ENCODE data around the gene CRYZL1.
A peak's percentile ranks its signal among the peaks of the same experiment; 100 is the strongest.

Gene CRYZL1

GRCh38 chr21:33641352-33642026 is at the start of gene CRYZL1:
CRYZL1 (minus strand) TSS chr21:33641741; CDS start chr21:33631551, 10,190 bp downstream.
- H3K4me3 ChIP-seq (ENCODE audit: low read length) = peak within 1 kb of the TSS; percentile 97
- H3K4me1 ChIP-seq (ENCODE audit: insufficient read depth, low read length) = peaks cover 12% of the 10 kb centered on the region
- no peaks in the 10 kb centered on the region for H3K27me3 ChIP-seq (ENCODE audit: insufficient read depth, low read length)
- peak within 1 kb of the TSS; percentile 98 for H3K27ac ChIP-seq (ENCODE audit: low read length)
- peak within 1 kb of the TSS; percentile 95 for H3K9ac ChIP-seq (ENCODE audit: low read depth, low read length)
- no peaks in the 10 kb centered on the region for H3K36me3 ChIP-seq (ENCODE audit: insufficient read depth, low read depth, low read length)
- no peaks in the 10 kb centered on the region for H3K9me3 ChIP-seq (ENCODE audit: insufficient read depth, low read depth, low read length)

DNA sequence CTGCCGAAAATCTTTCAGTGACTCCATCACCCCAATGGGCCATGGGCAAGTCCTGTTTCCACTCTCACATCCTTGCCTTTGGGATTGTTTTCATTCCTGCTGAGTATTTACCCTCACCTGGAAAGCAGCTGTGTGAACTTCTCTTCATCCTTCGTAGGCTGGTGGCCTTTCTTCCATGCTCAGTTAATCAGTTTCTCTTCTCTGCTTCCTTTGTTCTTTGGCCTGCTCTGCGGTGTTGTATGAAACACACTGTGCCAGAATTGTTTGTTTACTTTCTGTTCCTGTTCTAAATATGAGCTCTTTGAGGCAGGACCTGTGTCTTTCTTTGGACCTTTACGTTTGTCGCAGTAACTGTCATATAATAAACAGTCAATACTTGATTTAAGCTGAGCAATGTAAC is 49.3 kb upstream of the CRYZL1 start:
- Histone ChIP-seq H3K27me3 (ENCODE audit: insufficient read depth, low read length) (no peaks in the 10 kb centered on the region), H3K27ac (ENCODE audit: low read length) (no peak overlapping the region), H3K36me3 (ENCODE audit: insufficient read depth, low read depth, low read length) (no peaks in the 10 kb centered on the region), H3K9ac (ENCODE audit: low read depth, low read length) (0 out of 2 replicates have a peak overlapping the region, but pooled peaks have one; percentile 13), H3K4me3 (ENCODE audit: low read length) (0 out of 2 replicates have a peak overlapping the region, but pooled peaks have one; percentile 14), H3K9me3 (ENCODE audit: insufficient read depth, low read depth, low read length) (no peaks in the 10 kb centered on the region), H3K4me1 (ENCODE audit: insufficient read depth, low read length) (peaks cover 49% of the 10 kb centered on the region)

DNA sequence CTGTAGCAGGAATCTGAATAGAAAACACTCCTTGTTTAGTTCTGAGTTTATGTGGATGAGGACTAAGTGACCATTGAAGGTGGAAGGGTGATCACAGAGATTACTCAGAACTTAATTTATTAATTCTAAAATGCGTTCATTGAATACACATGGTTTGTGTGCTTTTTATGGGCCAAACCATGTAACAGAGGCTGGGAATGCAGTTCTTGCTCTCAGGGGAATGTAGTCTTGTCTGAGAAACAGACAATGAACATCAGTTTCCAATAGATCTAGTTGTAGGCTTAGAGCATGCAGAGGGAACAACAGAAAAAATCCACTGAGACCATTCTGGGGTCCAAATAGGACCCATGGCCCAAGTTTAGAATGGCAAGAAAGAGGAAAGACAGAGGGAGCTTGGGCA is 46.8 kb upstream of the CRYZL1 start:
- H3K9me3 ChIP-seq (ENCODE audit: insufficient read depth, low read depth, low read length) = no peaks in the 10 kb centered on the region
- no peaks in the 10 kb centered on the region for H3K27me3 ChIP-seq (ENCODE audit: insufficient read depth, low read length)
- no peak overlapping the region for H3K27ac ChIP-seq (ENCODE audit: low read length)
- no peak overlapping the region for H3K9ac ChIP-seq (ENCODE audit: low read depth, low read length)
- H3K4me1 ChIP-seq (ENCODE audit: insufficient read depth, low read length) = peaks cover 65% of the 10 kb centered on the region
- no peak overlapping the region for H3K4me3 ChIP-seq (ENCODE audit: low read length)
- H3K36me3 ChIP-seq (ENCODE audit: insufficient read depth, low read depth, low read length) = no peaks in the 10 kb centered on the region

GRCh38 chr21:33687634-33688033 is 46.1 kb upstream of the CRYZL1 start:
- Histone ChIP-seq H3K36me3 (ENCODE audit: insufficient read depth, low read depth, low read length) (no peaks in the 10 kb centered on the region), H3K9me3 (ENCODE audit: insufficient read depth, low read depth, low read length) (no peaks in the 10 kb centered on the region), H3K27me3 (ENCODE audit: insufficient read depth, low read length) (no peaks in the 10 kb centered on the region), H3K4me1 (ENCODE audit: insufficient read depth, low read length) (peaks cover 72% of the 10 kb centered on the region), H3K27ac (ENCODE audit: low read length) (no peak overlapping the region), H3K9ac (ENCODE audit: low read depth, low read length) (peak overlapping the region; percentile 10; the same call in 1 of the 2 replicates), H3K4me3 (ENCODE audit: low read length) (no peak overlapping the region)

DNA sequence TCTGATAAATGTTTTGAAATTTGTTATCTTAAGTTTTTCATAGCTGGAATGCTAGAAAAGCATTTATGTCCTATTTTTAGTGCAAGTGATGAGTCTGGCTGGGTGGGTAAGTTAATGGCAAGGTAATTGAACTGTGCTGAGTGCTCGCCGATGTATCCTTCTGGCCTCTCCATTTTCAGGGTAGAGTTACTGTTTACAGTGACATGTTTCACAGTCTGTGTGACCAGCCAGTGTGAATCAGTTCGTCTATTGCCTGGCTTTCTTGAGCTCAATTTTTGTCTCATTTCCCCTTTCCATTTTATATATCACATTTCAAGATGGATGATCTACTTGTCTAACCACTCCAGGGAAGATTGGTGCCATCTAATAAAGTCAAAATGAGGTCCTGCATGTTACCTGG is 44.8 kb upstream of the CRYZL1 start:
- H3K4me3 ChIP-seq (ENCODE audit: low read length) = no peak overlapping the region; the same call in 1 of the 2 replicates
- peak overlapping the region; percentile 1; the same call in 1 of the 2 replicates for H3K9ac ChIP-seq (ENCODE audit: low read depth, low read length)

DNA sequence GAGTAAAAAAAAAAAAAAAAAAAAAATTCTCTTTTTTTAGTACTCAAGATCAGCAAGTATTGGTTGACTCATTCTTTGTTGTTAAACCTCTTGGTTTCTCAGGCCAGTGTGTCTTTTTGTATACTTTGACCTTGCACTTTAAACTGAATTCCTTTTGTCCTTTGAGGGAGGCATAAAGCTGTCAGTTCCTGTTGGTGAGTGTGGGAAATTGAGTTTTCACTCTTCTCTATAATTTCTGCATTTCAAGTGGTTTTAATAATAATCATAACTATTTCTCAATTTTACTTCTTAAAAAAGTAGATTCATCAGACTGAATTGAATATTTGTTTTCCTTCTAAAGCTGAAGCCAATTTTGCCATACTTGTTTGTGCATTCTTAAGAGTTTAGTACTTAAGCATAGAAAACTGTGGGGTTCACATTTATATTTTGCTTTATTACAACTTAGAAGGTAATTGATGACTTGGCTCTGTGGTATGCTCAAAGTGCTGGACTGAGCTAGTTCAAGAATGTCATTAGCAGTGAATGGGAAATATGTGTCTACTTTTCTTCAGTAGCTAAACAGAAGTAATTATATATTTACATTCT is 44.2 kb upstream of the CRYZL1 start:
- H3K4me3 ChIP-seq (ENCODE audit: low read length) = peak overlapping the region; percentile 56
- H3K27me3 ChIP-seq (ENCODE audit: insufficient read depth, low read length) = no peaks in the 10 kb centered on the region
- H3K9ac ChIP-seq (ENCODE audit: low read depth, low read length) = peak overlapping the region; percentile 60; the same call in 1 of the 2 replicates
- no peaks in the 10 kb centered on the region for H3K9me3 ChIP-seq (ENCODE audit: insufficient read depth, low read depth, low read length)
- peak overlapping the region; percentile 69 for H3K27ac ChIP-seq (ENCODE audit: low read length)
- H3K36me3 ChIP-seq (ENCODE audit: insufficient read depth, low read depth, low read length) = no peaks in the 10 kb centered on the region
- H3K4me1 ChIP-seq (ENCODE audit: insufficient read depth, low read length) = peaks cover 62% of the 10 kb centered on the region

More for the DNA sequence above, 44.8 kb upstream of the CRYZL1 start:
- Histone ChIP-seq H3K4me1 (ENCODE audit: insufficient read depth, low read length) (peaks cover 62% of the 10 kb centered on the region), H3K36me3 (ENCODE audit: insufficient read depth, low read depth, low read length) (no peaks in the 10 kb centered on the region), H3K9me3 (ENCODE audit: insufficient read depth, low read depth, low read length) (no peaks in the 10 kb centered on the region), H3K27me3 (ENCODE audit: insufficient read depth, low read length) (no peaks in the 10 kb centered on the region), H3K27ac (ENCODE audit: low read length) (peak overlapping the region; percentile 0)

DNA sequence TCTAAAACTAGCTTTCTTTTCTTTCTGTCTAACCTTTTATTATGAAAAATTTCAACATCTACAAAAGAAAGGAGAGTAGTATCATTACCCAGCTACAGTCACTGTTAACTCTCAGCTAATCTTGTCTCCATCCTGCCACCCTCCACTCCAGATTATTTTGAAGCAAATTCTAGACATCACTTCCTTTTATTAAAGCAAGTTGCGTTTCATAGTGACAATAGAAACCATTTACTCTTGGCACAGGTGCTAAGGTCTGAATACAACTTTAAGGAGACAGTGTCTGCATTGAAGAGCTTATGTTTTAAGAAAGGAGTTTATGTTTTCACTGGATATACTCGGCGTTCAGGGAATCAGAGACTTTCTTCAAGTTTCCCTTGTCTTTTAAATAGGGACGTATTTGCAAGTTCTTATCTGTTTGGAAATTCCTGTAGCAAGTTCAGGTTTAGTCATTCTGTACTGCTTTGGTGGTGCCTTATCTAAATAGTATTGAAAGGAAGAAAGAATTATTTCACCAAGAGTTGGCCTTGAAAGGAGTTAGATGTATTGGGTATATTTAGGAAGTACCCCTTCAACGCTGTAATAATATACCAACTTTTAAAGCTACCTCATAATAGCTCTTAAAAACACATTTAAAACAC is 43.5 kb upstream of the CRYZL1 start:
- H3K9ac ChIP-seq (ENCODE audit: low read depth, low read length) = peak overlapping the region; percentile 60
- peak overlapping the region; percentile 69 for H3K27ac ChIP-seq (ENCODE audit: low read length)
- no peaks in the 10 kb centered on the region for H3K27me3 ChIP-seq (ENCODE audit: insufficient read depth, low read length)
- peaks cover 64% of the 10 kb centered on the region for H3K4me1 ChIP-seq (ENCODE audit: insufficient read depth, low read length)
- H3K36me3 ChIP-seq (ENCODE audit: insufficient read depth, low read depth, low read length) = no peaks in the 10 kb centered on the region
- H3K9me3 ChIP-seq (ENCODE audit: insufficient read depth, low read depth, low read length) = no peaks in the 10 kb centered on the region
- H3K4me3 ChIP-seq (ENCODE audit: low read length) = peak overlapping the region; percentile 56

DNA sequence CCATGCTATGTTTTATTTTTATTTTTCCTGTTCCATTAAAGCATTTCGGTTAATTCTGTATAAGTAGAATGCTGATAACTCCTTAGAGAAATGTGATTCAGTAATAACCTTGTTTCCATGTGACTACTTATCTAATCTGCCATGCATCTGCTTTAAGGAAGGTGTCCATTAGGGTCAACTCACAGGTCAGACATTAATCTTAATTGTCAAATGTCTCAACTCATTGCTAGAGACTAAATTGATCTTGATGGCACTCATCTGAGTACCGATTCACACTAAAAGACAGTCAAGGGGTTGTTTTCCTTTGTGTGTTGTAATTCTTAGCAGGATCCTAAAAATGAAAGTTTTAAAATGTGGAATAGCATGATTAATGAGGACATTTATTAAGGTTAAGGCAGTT is 42.5 kb upstream of the CRYZL1 start:
- peak overlapping the region; percentile 63; the same call in 1 of the 2 replicates for H3K9ac ChIP-seq (ENCODE audit: low read depth, low read length)
- H3K27me3 ChIP-seq (ENCODE audit: insufficient read depth, low read length) = no peaks in the 10 kb centered on the region
- H3K36me3 ChIP-seq (ENCODE audit: insufficient read depth, low read depth, low read length) = no peaks in the 10 kb centered on the region
- H3K9me3 ChIP-seq (ENCODE audit: insufficient read depth, low read depth, low read length) = no peaks in the 10 kb centered on the region
- H3K4me1 ChIP-seq (ENCODE audit: insufficient read depth, low read length) = peaks cover 64% of the 10 kb centered on the region
- peak overlapping the region; percentile 59 for H3K27ac ChIP-seq (ENCODE audit: low read length)
- H3K4me3 ChIP-seq (ENCODE audit: low read length) = peak overlapping the region; percentile 56

GRCh38 chr21:33682992-33683627 is 41.6 kb upstream of the CRYZL1 start:
- peak overlapping the region; percentile 63; the same call in 1 of the 2 replicates for H3K9ac ChIP-seq (ENCODE audit: low read depth, low read length)
- H3K27me3 ChIP-seq (ENCODE audit: insufficient read depth, low read length) = no peaks in the 10 kb centered on the region
- peak overlapping the region; percentile 56; the same call in 1 of the 2 replicates for H3K4me3 ChIP-seq (ENCODE audit: low read length)
- H3K9me3 ChIP-seq (ENCODE audit: insufficient read depth, low read depth, low read length) = no peaks in the 10 kb centered on the region
- peaks cover 66% of the 10 kb centered on the region for H3K4me1 ChIP-seq (ENCODE audit: insufficient read depth, low read length)
- no peaks in the 10 kb centered on the region for H3K36me3 ChIP-seq (ENCODE audit: insufficient read depth, low read depth, low read length)
- H3K27ac ChIP-seq (ENCODE audit: low read length) = peak overlapping the region; percentile 59

DNA sequence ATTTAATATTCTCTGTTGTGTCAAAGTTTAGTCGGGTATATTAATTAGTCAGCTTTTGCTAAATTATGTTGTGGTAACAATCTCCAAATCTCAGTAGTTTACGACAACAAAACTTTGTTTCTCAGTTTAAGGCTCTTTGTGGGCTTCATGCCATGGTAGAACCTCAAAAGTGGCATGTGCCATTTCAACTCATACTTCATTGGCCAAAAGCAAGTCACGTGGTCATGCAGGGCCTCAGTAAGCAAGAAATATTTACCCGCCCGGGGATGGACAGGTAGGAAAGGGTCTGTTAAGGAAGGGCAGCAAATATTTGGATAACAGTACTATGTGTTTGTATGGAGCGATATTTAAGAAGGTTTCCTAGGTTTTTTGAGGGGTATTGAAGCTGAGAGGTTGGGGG is 39.3 kb upstream of the CRYZL1 start:
- no peak overlapping the region for H3K27ac ChIP-seq (ENCODE audit: low read length)
- H3K9me3 ChIP-seq (ENCODE audit: insufficient read depth, low read depth, low read length) = no peaks in the 10 kb centered on the region
- no peak overlapping the region for H3K9ac ChIP-seq (ENCODE audit: low read depth, low read length)
- H3K4me1 ChIP-seq (ENCODE audit: insufficient read depth, low read length) = peaks cover 50% of the 10 kb centered on the region; the same call in 1 of the 2 replicates
- no peaks in the 10 kb centered on the region for H3K27me3 ChIP-seq (ENCODE audit: insufficient read depth, low read length)
- no peaks in the 10 kb centered on the region for H3K36me3 ChIP-seq (ENCODE audit: insufficient read depth, low read depth, low read length)
- no peak overlapping the region for H3K4me3 ChIP-seq (ENCODE audit: low read length)

DNA sequence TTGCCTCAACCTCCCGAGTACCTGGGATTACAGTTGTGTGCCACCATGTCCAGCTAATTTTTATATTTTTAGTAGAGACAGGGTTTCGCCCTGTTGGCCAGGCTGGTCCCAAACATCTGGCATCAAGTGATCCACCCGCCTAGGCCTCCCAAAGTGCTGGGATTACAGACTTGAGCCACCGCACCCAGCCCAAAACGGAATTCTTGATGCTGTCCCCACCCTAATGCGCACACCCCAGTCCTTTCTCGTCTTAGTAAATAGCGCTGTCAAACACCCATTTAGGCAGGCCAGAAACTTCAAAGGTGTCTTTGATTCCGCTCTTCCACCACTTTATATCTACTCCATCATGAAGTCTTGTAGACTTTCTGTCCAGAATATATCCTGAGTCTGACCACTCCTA is 35.9 kb upstream of the CRYZL1 start:
- Histone ChIP-seq H3K9me3 (ENCODE audit: insufficient read depth, low read depth, low read length) (no peaks in the 10 kb centered on the region), H3K9ac (ENCODE audit: low read depth, low read length) (no peak overlapping the region), H3K27me3 (ENCODE audit: insufficient read depth, low read length) (no peaks in the 10 kb centered on the region), H3K4me1 (ENCODE audit: insufficient read depth, low read length) (peaks cover 32% of the 10 kb centered on the region), H3K27ac (ENCODE audit: low read length) (no peak overlapping the region), H3K36me3 (ENCODE audit: insufficient read depth, low read depth, low read length) (no peaks in the 10 kb centered on the region), H3K4me3 (ENCODE audit: low read length) (no peak overlapping the region)

Data from iPS-20b (cell line).